Sigmoid colon (tissue), 7 donors: ENCODE results near the gene TCP11L2. TPM values are rescaled to one million over a fixed set of nuclear protein-coding genes. Genes with fewer than 3 reads are reported as not detected.

ENCODE experiments used
- DNase-seq: peaks from one replicate; pipeline ENCODE4 v3.0.0-alpha.2; 2019
- H3K27ac ChIP-seq, 4 donors: fragments of 200-600 bp; sonication (generic); one replicate each; pipeline ENCODE4 v1.5.1; 2016 to 2019; ENCODE audit warnings: mild to moderate bottlenecking in 1 of 4
- H3K27me3 ChIP-seq, 3 donors: fragments of 200-600 bp; sonication (generic); one replicate each; pipeline ENCODE4 v1.5.1; 2019; ENCODE audit warnings: mild to moderate bottlenecking in 1 of 3
- H3K36me3 ChIP-seq, 4 donors: fragments of 200-600 bp; sonication (generic); one replicate each; pipeline ENCODE4 v1.5.1; 2016 to 2019
- H3K4me1 ChIP-seq, 4 donors: fragments of 200-600 bp; sonication (generic); one replicate each; pipeline ENCODE4 v1.5.1; 2017 to 2019
- H3K4me3 ChIP-seq, 4 donors: fragments of 200-600 bp; sonication (generic); one replicate each; pipeline ENCODE4 v1.5.1; 2017 to 2019; ENCODE audit warnings: mild to moderate bottlenecking in 2 of 4, moderate library complexity in 1 of 4
- H3K9me3 ChIP-seq, 4 donors: fragments of 200-600 bp in 3 of 4; sonication (generic) in 3 of 4; one replicate each; pipeline versions ENCODE4 v1.5.1 to v1.6.1; 2013 to 2019
- EP300 ChIP-seq, 4 donors: sonication (generic); formaldehyde crosslinking; IDR thresholded peaks; one replicate each; pipeline ENCODE4 v1.6.1; 2017; ENCODE audit warnings: antibody characterized with exemption in 4 of 4
- POLR2A ChIP-seq, 2 donors: fragments of 450-650 bp; IDR thresholded peaks; one replicate each; pipeline ENCODE4 v1.6.1; 2016; ENCODE audit warnings: antibody characterized with exemption in 2 of 2, mild to moderate bottlenecking in 2 of 2, moderate library complexity in 2 of 2
- POLR2AphosphoS5 ChIP-seq, 4 donors: sonication (generic); formaldehyde crosslinking; IDR thresholded peaks; one replicate each; pipeline ENCODE4 v1.6.1; 2017; ENCODE audit warnings: antibody characterized with exemption in 4 of 4
- WGBS, 2 donors: extraction: QIAGEN DNeasy Blood & Tissue Kit; methylation state at CpG; one replicate each; pipeline ENCODE4 v1.1.7; 2013; 5-methylcytosine and 5-hydroxymethylcytosine counted together
- intact Hi-C: fragments of 100-400 bp; cut with DNase I; formaldehyde crosslinking; loops from one replicate; pipeline ENCODE4 v1.15.1; 2023
- polyA plus RNA-seq, 3 donors: library from polyadenylated mRNA; stranded (reverse); fragments of 200-250 nt; gene quantifications; one replicate each; pipeline ENCODE4 v1.2.3, GENCODE V29; 2013
- total RNA-seq, 4 donors: library from RNA; depleted of rRNA; stranded (reverse); fragments of >200 nt; gene quantifications; one replicate each; pipeline ENCODE4 v1.1.0, GENCODE V29; 2016
- TF ChIP-seq, protein P1 (sequence below), 4 experiments: fragments of 450-650 bp in 3 of 4; fragments of 200-600 bp in 1 of 4; IDR thresholded peaks; one replicate each; pipeline ENCODE4 v1.5.1; 2016 to 2019; ENCODE audit warnings: antibody characterized with exemption in 4 of 4, mild to moderate bottlenecking in 3 of 4, moderate library complexity in 2 of 4
- donor health status: healthy with polysubstance abuse.
- donor health status: Bipolar disorder and iron deficiency.
- donor health status: healthy.

TCP11L2 gene
- total and polyA plus RNA-seq, 7 donors, result 3.0 to 53.5 (median 38.4) TPM

- intact Hi-C loops, result no loop called here
- Histone ChIP-seq H3K4me1 (peaks cover 0 to 77% (median 65%) of the 10 kb centered on the region in 4 donors), H3K4me3 (no peak overlapping the region), H3K36me3 (peaks cover 0 to under 1% (median 0%) of the 10 kb centered on the region in 4 donors), H3K9me3 (no peaks in the 10 kb centered on the region), H3K27me3 (no peaks in the 10 kb centered on the region), H3K27ac (peak overlapping the region in 3 of 4 donors; percentile 30 to 51 (median 49))
- DNase-seq, result no peak
- TF ChIP-seq POLR2A (IDR thresholded peaks at IDR 0.05), result no peak
- TF ChIP-seq, protein P1, sequence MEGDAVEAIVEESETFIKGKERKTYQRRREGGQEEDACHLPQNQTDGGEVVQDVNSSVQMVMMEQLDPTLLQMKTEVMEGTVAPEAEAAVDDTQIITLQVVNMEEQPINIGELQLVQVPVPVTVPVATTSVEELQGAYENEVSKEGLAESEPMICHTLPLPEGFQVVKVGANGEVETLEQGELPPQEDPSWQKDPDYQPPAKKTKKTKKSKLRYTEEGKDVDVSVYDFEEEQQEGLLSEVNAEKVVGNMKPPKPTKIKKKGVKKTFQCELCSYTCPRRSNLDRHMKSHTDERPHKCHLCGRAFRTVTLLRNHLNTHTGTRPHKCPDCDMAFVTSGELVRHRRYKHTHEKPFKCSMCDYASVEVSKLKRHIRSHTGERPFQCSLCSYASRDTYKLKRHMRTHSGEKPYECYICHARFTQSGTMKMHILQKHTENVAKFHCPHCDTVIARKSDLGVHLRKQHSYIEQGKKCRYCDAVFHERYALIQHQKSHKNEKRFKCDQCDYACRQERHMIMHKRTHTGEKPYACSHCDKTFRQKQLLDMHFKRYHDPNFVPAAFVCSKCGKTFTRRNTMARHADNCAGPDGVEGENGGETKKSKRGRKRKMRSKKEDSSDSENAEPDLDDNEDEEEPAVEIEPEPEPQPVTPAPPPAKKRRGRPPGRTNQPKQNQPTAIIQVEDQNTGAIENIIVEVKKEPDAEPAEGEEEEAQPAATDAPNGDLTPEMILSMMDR (IDR thresholded peaks at IDR 0.05), result no peak
- no peak for TF ChIP-seq POLR2AphosphoS5 (IDR thresholded peaks at IDR 0.05)
- no peak for TF ChIP-seq EP300 (IDR thresholded peaks at IDR 0.05)
- 14 to 71% methylated on average over 1 of the region's 1 CpG for WGBS, 2 donors
These were observed 4.6 kb downstream of the TCP11L2 start for GRCh38 chr12:106307181-106307580.

DNA sequence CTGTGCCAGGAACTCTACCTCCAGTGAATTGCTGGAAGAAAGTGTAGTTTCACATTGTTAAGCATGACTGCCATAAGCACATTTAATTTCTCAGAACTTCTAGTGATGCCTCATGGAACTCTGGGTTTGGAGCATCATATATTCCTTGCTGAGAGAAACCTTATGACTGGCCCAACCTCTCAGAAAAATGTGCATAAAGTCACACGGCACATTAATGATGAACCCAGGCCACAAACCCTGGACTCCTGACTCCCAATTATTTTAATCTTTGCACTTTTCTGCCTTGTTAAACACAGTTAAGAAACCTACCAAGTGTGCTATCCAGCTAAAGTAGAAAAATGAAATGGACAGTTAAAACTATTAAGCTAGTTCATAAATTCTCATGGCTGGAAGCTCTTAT lies 5.6 kb downstream of the TCP11L2 start:
- TF ChIP-seq POLR2AphosphoS5 (IDR thresholded peaks at IDR 0.05) (no peak), POLR2A (IDR thresholded peaks at IDR 0.05) (no peak), EP300 (IDR thresholded peaks at IDR 0.05) (no peak)
- TF ChIP-seq, protein P1 (IDR thresholded peaks at IDR 0.05), result no peak
- Histone ChIP-seq H3K27me3 (no peaks in the 10 kb centered on the region), H3K36me3 (peaks cover 0 to 6% (median 0%) of the 10 kb centered on the region in 4 donors), H3K9me3 (no peaks in the 10 kb centered on the region), H3K4me3 (no peak overlapping the region), H3K4me1 (peaks cover 0 to 77% (median 65%) of the 10 kb centered on the region in 4 donors), H3K27ac (peak overlapping the region in 3 of 4 donors; percentile 30 to 51 (median 49))
- DNase-seq, result no peak
- intact Hi-C loops, result no loop called here
- WGBS, 2 donors, result 62 to 87% methylated on average over 1 of the region's 1 CpG

DNA sequence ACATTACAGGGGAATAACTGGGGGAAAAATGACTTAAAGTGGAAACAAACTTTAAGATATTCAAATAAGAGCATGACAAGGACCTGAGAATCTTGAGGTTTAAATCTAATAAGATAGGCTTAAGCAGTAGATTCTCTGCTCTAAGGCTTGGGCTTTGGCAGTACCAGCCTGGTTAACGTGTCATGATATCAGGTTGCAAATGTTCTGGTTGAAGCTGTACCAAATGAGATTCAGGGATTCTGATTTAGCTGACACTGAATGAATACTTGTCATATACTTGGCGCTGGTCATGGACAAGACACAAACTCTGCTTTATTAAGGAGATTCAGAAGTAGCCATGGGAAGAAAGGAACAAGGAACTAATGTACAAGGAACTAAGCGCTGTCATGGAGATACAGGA lies 6.1 kb downstream of the TCP11L2 start:
- Histone ChIP-seq H3K4me3 (no peak overlapping the region), H3K9me3 (no peaks in the 10 kb centered on the region), H3K27me3 (no peaks in the 10 kb centered on the region), H3K27ac (peak overlapping the region in 3 of 4 donors; percentile 30 to 51 (median 49)), H3K4me1 (peaks cover 0 to 74% (median 64%) of the 10 kb centered on the region in 4 donors), H3K36me3 (peaks cover 0 to 7% (median 0%) of the 10 kb centered on the region in 4 donors)
- intact Hi-C loops, result no loop called here
- DNase-seq, result no peak
- WGBS, 2 donors, result 92 to 98% methylated on average over 3 of the region's 3 CpGs
- TF ChIP-seq EP300 (IDR thresholded peaks at IDR 0.05) (no peak), POLR2A (IDR thresholded peaks at IDR 0.05) (no peak), POLR2AphosphoS5 (IDR thresholded peaks at IDR 0.05) (no peak)
- TF ChIP-seq, protein P1 (IDR thresholded peaks at IDR 0.05), result no peak

DNA sequence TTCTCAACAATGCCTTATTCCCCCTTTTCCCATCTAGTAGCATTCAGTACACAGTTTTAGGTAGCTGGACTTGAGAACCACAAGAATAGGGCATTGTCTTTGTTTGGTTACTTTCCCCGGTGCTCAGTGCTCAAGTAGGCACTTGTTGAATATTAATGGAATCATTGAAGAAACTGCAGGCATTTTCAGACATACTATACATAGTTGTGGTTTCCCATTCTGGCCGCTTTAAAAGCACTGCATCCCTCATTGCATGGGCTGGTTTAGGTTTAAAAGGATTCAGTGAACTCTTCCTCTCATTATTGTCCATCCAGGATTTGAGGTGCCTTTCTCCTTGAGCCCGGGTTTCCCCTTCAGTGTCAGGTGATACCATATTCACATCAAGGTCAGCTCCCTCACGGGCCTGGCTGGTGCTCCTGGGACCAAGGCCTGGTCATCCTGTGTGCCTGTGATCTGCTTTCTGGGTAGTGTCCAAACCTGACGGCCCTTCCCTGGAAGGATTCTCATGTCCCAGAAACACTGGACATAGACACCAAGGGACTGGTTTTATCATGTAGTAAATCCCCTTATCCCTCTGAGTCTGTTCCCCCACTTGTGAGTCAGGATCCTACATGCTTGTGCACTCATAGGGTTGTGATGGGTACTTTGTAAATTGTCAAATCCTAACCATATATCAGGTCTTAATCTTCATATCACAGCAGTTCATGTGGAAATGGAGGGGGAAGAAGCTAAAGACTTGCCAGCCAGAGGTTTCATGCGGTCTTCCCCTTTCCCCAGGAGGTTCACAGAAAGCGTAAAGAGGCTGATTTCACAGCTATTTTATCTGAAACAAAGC lies 7.4 kb downstream of the TCP11L2 start:
- Histone ChIP-seq H3K27me3 (no peaks in the 10 kb centered on the region), H3K36me3 (peaks cover 0 to 20% (median 5%) of the 10 kb centered on the region in 4 donors), H3K4me3 (no peak overlapping the region), H3K9me3 (no peaks in the 10 kb centered on the region), H3K4me1 (peaks cover 0 to 61% (median 52%) of the 10 kb centered on the region in 4 donors), H3K27ac (no peak overlapping the region)
- intact Hi-C loops, result no loop called here
- whole genome bisulfite sequencing, 2 donors, result 81 to 87% methylated on average over 7 of the region's 7 CpGs
- no peak for DNase-seq
- TF ChIP-seq POLR2AphosphoS5 (IDR thresholded peaks at IDR 0.05) (no peak), POLR2A (IDR thresholded peaks at IDR 0.05) (no peak), EP300 (IDR thresholded peaks at IDR 0.05) (no peak)
- TF ChIP-seq, protein P1 (IDR thresholded peaks at IDR 0.05), result no peak
